Measurements from ENCODE around the gene C20orf204.
A peak's percentile ranks its signal among the peaks of the same experiment; 100 is the strongest.

Gene C20orf204

GRCh38 chr20:64042054-64042781, 6.2 kb downstream of the C20orf204 start:
- no peaks in the 10 kb centered on the region for H3K9me3 Mint-ChIP-seq
- H3K27me3 Mint-ChIP-seq, result peaks cover 70% of the 10 kb centered on the region
- peak; percentile 42 for DNase-seq
- CTCF ChIA-PET, result interaction anchor here (2.6 to 4.9 kb wide), 2 partner anchors 11 to 62 kb away, joined by 7 to 89 read pairs (median 27); partner anchors contain the start of genes PRPF6 and SAMD10
- H3K4me1 Mint-ChIP-seq, result peaks cover 62% of the 10 kb centered on the region
- peak overlapping the region; percentile 79 for H3K4me3 Mint-ChIP-seq
- H3K36me3 Mint-ChIP-seq, result peaks cover 2% of the 10 kb centered on the region
- peak overlapping the region; percentile 64 for H3K27ac Mint-ChIP-seq

- H3K27me3 Mint-ChIP-seq, result peaks cover 75% of the 10 kb centered on the region
- no peak overlapping the region for H3K27ac Mint-ChIP-seq
- DNase-seq, result no peak
- CTCF ChIA-PET, result interaction anchor here (1.4 to 2.6 kb wide), 2 partner anchors 14 to 64 kb away, joined by 4 to 7 read pairs; partner anchors contain the start of genes PRPF6 and SAMD10
- H3K4me1 Mint-ChIP-seq, result peaks cover 54% of the 10 kb centered on the region
- no peaks in the 10 kb centered on the region for H3K9me3 Mint-ChIP-seq
- peaks cover 2% of the 10 kb centered on the region for H3K36me3 Mint-ChIP-seq
- no peak overlapping the region for H3K4me3 Mint-ChIP-seq
Observed at GRCh38 chr20:64043768-64044167, 7.8 kb downstream of the C20orf204 start.

GRCh38 chr20:64044484-64045247, 8.7 kb downstream of the C20orf204 start:
- peaks cover 2% of the 10 kb centered on the region for H3K36me3 Mint-ChIP-seq
- no peak overlapping the region for H3K4me3 Mint-ChIP-seq
- H3K4me1 Mint-ChIP-seq, result peaks cover 49% of the 10 kb centered on the region
- H3K27me3 Mint-ChIP-seq, result peaks cover 81% of the 10 kb centered on the region
- no peaks in the 10 kb centered on the region for H3K9me3 Mint-ChIP-seq
- H3K27ac Mint-ChIP-seq, result no peak overlapping the region
- no peak for DNase-seq
- CTCF ChIA-PET, result interaction anchor here (1.4 to 2.6 kb wide), 2 partner anchors 13 to 65 kb away, joined by 4 to 7 read pairs; partner anchors contain the start of genes PRPF6 and SAMD10

GRCh38 chr20:64045346-64046011, 9.5 kb downstream of the C20orf204 start:
- H3K9me3 Mint-ChIP-seq, result no peaks in the 10 kb centered on the region
- CTCF ChIA-PET, result interaction anchor here (1.4 to 2.6 kb wide), 2 partner anchors 12 to 65 kb away, joined by 4 to 7 read pairs; partner anchors contain the start of genes PRPF6 and SAMD10
- no peak for DNase-seq
- H3K27ac Mint-ChIP-seq, result no peak overlapping the region
- H3K4me1 Mint-ChIP-seq, result peaks cover 44% of the 10 kb centered on the region
- H3K4me3 Mint-ChIP-seq, result no peak overlapping the region
- peaks cover 81% of the 10 kb centered on the region for H3K27me3 Mint-ChIP-seq
- H3K36me3 Mint-ChIP-seq, result peaks cover 2% of the 10 kb centered on the region

DNA sequence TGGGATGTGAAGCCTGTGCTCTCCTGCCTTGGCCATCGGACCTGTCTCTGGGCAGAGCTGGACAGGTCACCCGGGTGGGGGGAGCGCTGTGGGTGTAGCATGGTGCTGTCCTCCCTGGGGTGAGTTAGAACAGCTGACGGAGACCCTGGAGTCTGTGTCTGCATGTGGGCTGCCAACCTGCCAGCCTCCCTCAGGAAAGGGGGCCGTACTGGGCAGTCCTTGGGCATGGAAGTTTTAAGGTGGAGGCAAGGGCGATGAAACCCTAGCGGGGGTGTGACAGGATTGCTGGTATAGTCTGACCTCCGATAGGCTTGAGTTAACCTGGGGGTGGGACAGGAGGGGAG, 11.0 kb downstream of the C20orf204 start:
- Mint-ChIP-seq H3K27ac (no peak overlapping the region), H3K9me3 (no peaks in the 10 kb centered on the region), H3K27me3 (peaks cover 81% of the 10 kb centered on the region), H3K4me1 (peaks cover 32% of the 10 kb centered on the region), H3K4me3 (no peak overlapping the region), H3K36me3 (no peaks in the 10 kb centered on the region)
- CTCF ChIA-PET, result interaction anchor here (0.9 to 1.2 kb wide), 2 partner anchors 9 to 14 kb away, joined by 3 to 4 read pairs; no protein-coding TSS in a partner anchor
- no peak for DNase-seq

DNA sequence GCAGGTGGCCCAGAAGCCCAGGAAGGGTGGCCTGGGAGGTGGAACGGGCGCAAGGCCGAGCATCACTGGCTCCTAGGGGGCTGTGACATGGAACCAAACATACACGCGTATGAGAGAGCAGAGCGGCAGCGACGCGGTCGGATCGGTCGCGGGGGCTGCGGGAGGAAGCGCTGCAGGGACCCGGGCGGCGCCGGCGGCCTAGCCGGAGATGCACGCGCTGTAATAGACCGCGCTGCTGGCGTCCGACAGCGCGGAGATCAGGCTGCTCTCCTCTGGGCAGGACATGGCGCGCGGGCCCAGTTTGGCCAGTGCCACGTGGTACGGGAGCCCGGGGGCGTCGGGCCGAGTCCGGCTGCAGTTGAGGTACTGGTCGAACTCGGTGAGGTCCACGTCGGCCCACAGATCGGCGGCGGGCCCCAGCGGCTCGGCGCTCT, 12.0 kb downstream of the C20orf204 start:
- no peak for DNase-seq
- Mint-ChIP-seq H3K4me3 (no peak overlapping the region), H3K27ac (no peak overlapping the region), H3K4me1 (peaks cover 30% of the 10 kb centered on the region), H3K9me3 (no peaks in the 10 kb centered on the region), H3K27me3 (peaks cover 85% of the 10 kb centered on the region), H3K36me3 (no peaks in the 10 kb centered on the region)
- CTCF ChIA-PET, result interaction anchor here (0.9 to 3.1 kb wide), 3 partner anchors 9 to 13 kb away, joined by 3 to 16 read pairs (median 6); no protein-coding TSS in a partner anchor

DNA sequence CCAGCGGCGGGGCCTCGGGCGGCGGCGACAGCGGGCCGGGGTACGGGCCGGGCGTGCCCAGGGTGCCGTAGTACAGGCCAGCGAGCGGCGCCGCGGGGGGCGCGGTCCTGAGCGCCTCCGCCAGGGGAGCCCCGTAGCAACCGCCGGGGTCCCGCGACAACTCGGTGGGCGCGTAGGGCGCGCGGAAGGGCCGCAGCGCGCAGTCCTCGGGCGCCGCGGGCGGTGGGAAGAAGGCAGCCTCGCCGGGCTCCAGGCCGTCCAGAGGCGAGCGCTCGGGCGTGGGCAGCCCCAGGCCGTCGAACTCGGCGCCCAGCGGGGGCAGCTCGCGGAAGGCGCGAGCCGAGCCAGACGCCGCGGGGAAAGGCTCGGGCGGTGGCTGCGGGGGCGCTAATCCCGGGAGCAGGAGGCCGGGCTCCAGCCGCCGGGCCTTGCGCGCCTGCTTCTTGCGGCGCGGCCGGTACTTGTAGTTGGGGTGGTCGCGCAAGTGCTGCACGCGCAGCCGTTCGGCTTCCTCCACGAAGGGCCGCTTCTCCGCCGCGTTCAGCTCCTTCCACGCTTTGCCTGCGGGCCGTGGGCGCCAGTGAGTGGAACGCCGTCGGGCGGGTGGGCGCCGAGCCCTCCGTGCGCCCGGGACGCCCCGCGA, 12.5 kb downstream of the C20orf204 start:
- Mint-ChIP-seq H3K36me3 (no peaks in the 10 kb centered on the region), H3K9me3 (no peaks in the 10 kb centered on the region), H3K27me3 (peaks cover 87% of the 10 kb centered on the region), H3K27ac (no peak overlapping the region), H3K4me3 (no peak overlapping the region), H3K4me1 (peaks cover 29% of the 10 kb centered on the region)
- DNase-seq, result no peak
- CTCF ChIA-PET, result interaction anchor here (1.4 to 3.1 kb wide), 3 partner anchors 9 to 29 kb away, joined by 3 to 16 read pairs (median 6); no protein-coding TSS in a partner anchor

DNA sequence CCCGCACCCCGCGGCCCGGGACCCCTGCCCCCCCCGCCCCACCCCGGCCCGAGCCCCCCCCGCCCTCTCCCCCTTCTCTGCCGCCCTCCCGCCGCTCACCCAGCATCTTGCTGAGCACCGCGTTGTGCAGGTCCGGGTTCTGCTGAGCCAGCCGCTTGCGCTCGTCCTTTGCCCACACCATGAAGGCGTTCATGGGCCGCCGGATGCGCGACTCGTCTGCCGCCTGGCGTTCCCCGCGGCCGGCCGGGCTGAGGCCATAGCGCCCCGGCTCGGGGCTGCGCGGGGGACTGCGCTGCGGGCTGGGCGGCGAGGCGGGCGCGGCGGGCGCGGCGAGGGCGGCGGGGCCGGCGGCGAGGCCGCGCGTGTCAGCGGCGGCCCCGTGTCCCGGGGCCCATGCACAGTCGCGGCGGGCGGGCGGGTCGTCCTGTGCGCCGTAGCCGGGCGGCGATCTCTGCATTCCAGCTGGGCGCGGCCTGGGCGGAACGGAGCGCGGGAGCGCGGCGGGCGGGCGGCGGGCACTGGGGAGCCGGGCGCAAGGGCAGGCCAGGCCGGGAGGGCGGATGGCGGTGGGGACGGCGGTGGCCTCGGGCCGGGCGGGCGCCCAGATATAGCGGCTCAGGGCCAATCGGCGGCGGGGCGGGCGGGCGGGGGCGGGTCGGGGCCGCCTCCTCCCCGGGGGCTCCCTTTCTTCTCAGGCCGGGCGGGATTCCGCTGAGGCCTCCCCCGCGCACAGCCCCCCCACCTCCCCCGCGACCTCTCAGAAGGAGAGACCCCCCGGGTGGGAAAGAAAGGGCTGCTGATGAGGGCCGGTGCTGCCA, 13.3 kb downstream of the C20orf204 start, which contains the start of gene SOX18:
Gene SOX18, minus strand, starts transcription at position 580 of the 818 bp plus-strand sequence. Its CDS starts 123 bp downstream, at position 457.
- H3K4me3 Mint-ChIP-seq, result peak within 1 kb of the TSS; percentile 46
- H3K4me1 Mint-ChIP-seq, result peaks cover 26% of the 10 kb centered on the region
- H3K27me3 Mint-ChIP-seq, result peaks cover 90% of the 10 kb centered on the region
- CTCF ChIA-PET, result interaction anchor here (1.4 to 3.1 kb wide), 3 partner anchors 8 to 28 kb away, joined by 3 to 16 read pairs (median 6); no protein-coding TSS in a partner anchor
- H3K9me3 Mint-ChIP-seq, result no peaks in the 10 kb centered on the region
- peak; percentile 63 for DNase-seq
- no peak within 1 kb of the TSS for H3K27ac Mint-ChIP-seq
- no peaks in the 10 kb centered on the region for H3K36me3 Mint-ChIP-seq

DNA sequence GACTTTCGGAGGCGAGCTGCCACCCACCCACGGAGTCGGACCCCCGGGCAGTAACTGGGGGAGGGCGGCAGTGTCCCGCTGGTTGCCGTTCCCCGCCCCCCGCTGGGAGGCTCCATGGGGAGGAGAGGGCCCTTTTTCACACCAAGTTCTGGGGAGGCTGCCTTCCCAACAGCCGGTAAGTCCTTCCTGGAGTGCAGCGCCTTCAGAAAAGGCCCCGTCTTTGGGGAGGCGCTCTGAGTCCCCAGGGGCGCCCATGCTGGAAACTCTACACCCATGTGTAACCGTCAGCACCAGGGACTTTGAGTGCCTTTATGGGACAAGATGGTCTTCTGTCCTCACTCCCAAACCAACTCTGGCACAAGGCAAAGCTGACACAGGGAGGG, 13.9 kb downstream of the C20orf204 start:
- DNase-seq, result no peak
- CTCF ChIA-PET, result interaction anchor here (1.4 to 3.1 kb wide), 3 partner anchors 8 to 27 kb away, joined by 3 to 16 read pairs (median 6); no protein-coding TSS in a partner anchor
- H3K4me3 Mint-ChIP-seq, result peak overlapping the region; percentile 21
- peaks cover 84% of the 10 kb centered on the region for H3K27me3 Mint-ChIP-seq
- H3K27ac Mint-ChIP-seq, result no peak overlapping the region
- H3K36me3 Mint-ChIP-seq, result no peaks in the 10 kb centered on the region
- H3K9me3 Mint-ChIP-seq, result no peaks in the 10 kb centered on the region
- H3K4me1 Mint-ChIP-seq, result peaks cover 24% of the 10 kb centered on the region

GRCh38 chr20:64050261-64051032, 14.5 kb downstream of the C20orf204 start:
- Mint-ChIP-seq H3K9me3 (no peaks in the 10 kb centered on the region), H3K4me1 (peaks cover 26% of the 10 kb centered on the region), H3K4me3 (no peak overlapping the region), H3K27ac (no peak overlapping the region), H3K36me3 (no peaks in the 10 kb centered on the region), H3K27me3 (peaks cover 80% of the 10 kb centered on the region)
- CTCF ChIA-PET, result interaction anchor here (3.1 kb wide), 1 partner anchor 12 kb away, joined by 16 read pairs; no protein-coding TSS in a partner anchor
- DNase-seq, result no peak

GRCh38 chr20:64051033-64051452, 15.1 kb downstream of the C20orf204 start:
- no peak overlapping the region for H3K4me3 Mint-ChIP-seq
- no peak overlapping the region for H3K27ac Mint-ChIP-seq
- no peaks in the 10 kb centered on the region for H3K9me3 Mint-ChIP-seq
- no peak for DNase-seq
- peaks cover 77% of the 10 kb centered on the region for H3K27me3 Mint-ChIP-seq
- H3K4me1 Mint-ChIP-seq, result peaks cover 21% of the 10 kb centered on the region
- H3K36me3 Mint-ChIP-seq, result no peaks in the 10 kb centered on the region
- CTCF ChIA-PET, result interaction anchor here (3.1 kb wide), 1 partner anchor 12 kb away, joined by 16 read pairs; no protein-coding TSS in a partner anchor
